AG20443 (cell line): ENCODE measurements around the gene ELFN2.

Experiments
- DNase-seq: peaks from one replicate; pipeline ENCODE4 v3.0.0; 2012; ENCODE audit warnings: low spot score, mixed read lengths

ELFN2 gene

DNA sequence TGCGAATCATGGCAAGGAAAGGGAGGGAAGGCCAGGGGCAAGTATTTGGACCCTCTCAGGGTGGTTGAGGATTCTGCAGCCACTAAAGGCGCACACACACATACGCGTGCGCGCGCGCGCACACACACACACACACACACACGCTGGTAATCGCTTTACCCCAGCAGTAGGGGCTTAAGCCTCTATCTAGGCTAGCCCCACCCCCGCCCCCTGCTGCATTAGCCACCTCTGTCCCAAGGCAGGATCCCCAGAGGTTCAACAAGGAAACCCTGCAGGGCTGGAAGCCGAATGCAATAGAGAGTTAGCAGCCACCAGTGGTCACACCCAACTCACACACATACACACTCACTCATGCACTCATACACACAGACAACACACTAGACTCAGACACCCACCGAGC lies 28.6 kb upstream of the ELFN2 start:
- DNase-seq, result no peak

GRCh38 chr22:37454857-37455686 lies 27.8 kb upstream of the ELFN2 start:
- DNase-seq, result peak; percentile 71

DNA sequence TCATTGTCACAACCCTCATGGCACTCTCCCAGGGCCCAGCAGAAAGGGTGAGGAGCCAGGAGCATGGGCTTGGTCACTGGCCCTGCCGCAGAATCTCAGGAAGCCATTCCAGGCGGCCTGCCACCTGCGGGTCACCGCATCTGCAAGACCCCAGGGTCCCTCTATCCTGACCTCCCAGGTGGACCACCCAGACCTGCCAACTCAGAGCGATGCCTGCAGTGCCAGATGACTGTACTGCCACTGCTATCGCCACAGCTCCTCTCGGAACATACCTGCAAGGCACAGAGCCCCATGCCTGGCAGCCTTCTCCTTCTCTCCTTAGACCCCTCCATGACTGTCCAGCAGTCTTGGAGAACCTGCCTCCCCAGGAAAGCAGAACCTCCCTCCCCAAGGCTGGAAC lies 26.4 kb upstream of the ELFN2 start:
- no peak for DNase-seq

- DNase-seq, result no peak
Measured at GRCh38 chr22:37451218-37451617, 23.9 kb upstream of the ELFN2 start.

GRCh38 chr22:37449331-37450001 lies 22.2 kb upstream of the ELFN2 start:
- DNase-seq, result no peak

GRCh38 chr22:37448516-37449127 lies 21.3 kb upstream of the ELFN2 start:
- DNase-seq, result no peak

GRCh38 chr22:37445501-37445900 lies 18.2 kb upstream of the ELFN2 start:
- no peak for DNase-seq

GRCh38 chr22:37443977-37444376 lies 16.7 kb upstream of the ELFN2 start:
- DNase-seq, result no peak

DNA sequence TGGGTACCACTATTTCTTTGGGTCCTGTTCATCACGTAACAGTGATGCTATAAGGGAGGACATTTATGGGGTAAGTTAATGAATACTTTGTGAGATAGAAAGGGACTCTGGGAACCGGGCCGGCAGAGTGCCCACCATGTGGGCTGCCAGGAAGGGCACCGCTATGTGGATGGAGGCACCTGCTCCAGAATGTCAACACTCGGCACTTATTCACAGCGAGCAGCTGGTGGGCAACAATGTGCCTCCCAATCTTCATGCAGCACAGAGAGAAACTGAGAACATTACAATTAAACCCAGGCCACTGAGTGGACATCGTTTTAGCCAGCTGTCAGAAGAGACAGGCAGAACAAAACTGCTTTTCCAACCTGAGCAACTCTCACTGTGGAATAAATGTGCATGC lies 15.8 kb upstream of the ELFN2 start:
- DNase-seq, result no peak

GRCh38 chr22:37442537-37442936 lies 15.3 kb upstream of the ELFN2 start:
- no peak for DNase-seq

DNA sequence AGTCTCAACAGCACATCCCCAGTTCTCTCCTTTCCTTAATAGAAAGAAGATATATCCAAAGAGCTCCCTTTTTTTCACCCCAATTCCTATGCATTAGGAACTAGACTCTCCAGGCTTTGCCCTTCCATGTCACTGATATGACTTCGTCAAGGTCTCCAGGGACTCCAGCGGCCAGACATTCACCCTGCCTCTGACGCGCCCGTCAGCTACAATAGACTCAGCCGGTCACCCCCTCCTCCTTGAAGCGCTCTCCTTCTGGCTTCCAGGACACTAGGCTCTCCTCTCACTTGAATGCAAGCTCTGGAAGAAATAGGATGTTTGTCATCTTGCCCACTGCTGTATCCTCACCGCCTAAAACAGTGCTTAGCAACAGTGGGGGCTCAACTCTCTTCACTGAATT lies 14.9 kb upstream of the ELFN2 start:
- no peak for DNase-seq

GRCh38 chr22:37440875-37441274 lies 13.6 kb upstream of the ELFN2 start:
- DNase-seq, result no peak

GRCh38 chr22:37439347-37439746 lies 12.1 kb upstream of the ELFN2 start:
- DNase-seq, result no peak

DNA sequence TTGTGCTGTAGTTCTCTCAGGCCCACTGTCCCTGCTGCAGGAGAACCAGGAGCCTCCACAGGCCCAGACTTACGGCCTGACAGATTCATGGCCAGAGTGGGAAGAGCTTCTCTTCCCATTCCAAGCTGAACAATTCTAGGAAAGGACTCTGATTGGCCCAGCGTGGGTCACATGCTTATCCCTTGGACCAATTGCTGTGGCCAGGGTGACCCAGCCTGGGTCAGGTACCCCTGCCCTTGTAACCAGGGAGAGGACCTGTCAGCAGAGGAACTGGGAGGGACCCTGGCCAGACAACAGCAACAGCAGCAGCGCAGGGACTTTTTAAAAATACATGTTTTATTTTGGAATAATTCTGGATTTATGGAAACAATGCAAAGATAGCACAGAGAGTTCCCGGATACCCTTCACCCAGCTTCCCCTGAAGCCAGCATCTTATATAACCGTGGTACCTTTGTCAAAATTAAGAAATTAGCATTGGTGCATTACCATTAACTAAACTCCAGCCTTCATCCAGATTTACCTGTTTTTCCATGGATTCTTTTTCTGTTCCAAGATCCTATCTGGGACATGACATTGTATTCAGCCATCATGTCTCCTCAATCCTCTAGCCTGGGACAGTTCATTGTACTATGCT lies 8.8 kb upstream of the ELFN2 start:
- no peak for DNase-seq

GRCh38 chr22:37433786-37434185 lies 6.5 kb upstream of the ELFN2 start:
- DNase-seq, result no peak

GRCh38 chr22:37432708-37433054 lies 5.4 kb upstream of the ELFN2 start:
- DNase-seq, result no peak

GRCh38 chr22:37431801-37432707 lies 4.8 kb upstream of the ELFN2 start:
- DNase-seq, result peak; percentile 88

DNA sequence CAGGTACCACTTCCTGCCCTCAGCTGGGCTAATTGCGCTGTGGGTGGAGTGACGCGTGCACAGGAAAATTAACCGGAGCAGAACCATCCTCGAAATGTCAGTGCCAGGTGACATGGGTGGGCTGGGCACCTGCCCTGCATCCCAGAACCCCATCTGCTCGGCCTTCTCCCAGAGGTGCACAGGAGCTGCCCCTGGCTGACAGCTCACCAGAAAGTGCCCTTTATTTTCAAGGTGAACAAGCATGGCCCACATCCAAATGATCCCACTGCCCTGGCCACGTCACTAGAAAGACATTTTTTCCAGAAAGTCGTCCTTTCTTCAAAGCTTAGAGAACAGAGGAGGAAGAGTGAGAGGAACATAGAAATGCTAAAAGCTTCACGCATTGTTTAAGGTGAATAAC lies 4.1 kb upstream of the ELFN2 start:
- DNase-seq, result no peak

DNA sequence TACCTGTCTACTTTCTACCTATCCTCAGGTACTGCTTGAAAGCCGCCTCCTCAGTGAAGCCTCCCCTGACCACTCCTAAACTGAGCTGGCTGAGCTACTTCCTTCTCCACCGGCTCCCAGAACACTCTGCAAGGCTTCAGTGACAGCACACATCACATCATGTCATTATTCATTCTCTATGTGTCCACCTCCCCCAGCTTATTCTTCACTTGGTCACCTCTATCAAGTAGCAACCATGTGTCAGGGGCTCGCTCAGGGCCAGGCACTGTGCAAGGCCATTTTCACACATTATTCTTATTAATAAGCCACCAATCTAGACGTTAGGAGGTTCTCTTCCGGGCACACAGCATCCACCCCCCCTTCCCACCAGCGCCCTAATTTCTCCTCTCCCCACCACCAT lies 3.7 kb upstream of the ELFN2 start:
- no peak for DNase-seq

DNA sequence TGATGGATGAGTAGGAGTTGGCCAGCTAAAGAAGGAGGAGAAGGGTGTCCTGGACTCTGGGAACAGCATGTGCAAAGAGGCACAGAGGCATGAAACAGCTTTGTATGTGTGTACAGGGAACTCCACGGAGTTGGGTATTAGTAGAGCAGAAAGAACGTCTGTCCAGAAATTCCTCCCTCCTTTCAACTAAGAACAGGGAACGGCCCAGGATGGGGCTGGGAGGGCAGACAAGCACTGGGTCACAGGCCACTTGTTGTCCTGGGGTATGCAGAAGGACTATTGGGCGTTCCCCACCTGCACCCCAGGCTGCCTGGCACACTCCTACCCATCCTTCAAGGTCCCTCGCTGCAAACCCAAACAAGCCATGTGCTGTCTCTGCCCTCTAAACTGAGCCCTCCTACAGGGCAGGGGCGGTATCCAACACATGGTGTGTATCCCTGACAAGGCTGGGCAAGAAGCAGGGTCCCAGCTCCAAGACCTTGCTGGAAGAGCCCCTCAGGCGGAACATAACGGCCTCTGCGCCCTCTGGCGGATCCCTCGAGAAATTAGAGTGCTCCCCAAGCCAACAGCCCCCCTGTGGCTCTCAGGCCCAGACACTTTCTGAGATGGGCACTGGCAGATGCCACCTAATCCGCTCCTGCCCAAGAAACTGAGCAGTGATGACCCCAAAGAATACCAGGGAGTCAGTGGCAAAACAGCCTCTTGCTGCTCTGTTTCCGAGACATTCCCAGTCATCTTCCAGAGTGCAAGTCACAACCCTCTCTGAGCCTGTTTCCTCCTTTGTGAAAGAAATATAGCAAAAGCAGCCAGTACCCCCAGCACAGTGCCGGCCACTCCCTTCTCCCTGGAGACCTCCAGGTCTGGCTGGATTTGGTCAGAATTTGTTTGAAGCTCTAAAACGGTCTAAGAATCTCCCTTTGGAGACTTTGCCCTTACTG lies 1.6 kb upstream of the ELFN2 start:
- peak; percentile 67 for DNase-seq
